HEK293 (cell line): ENCODE measurements around the gene OTP.
"Not testable (repeated sequence)": the region's sequence is repeated elsewhere in the genome, so short reads cannot be mapped to it uniquely, and the experiment has no call there.

ENCODE experiments used
- CTCF ChIA-PET: fragments of 350-600 bp; formaldehyde crosslinking; extraction: SDS; loops from one replicate; lab custom pipeline; 2021; ENCODE audit warnings: antibody characterized with exemption; lab: Yijun Ruan, JAX
- POLR2A ChIA-PET: fragments of 300-600 bp; formaldehyde crosslinking; extraction: SDS; loops from one replicate; lab custom pipeline; 2020; ENCODE audit warnings: antibody characterized with exemption, inconsistent platforms; lab: Yijun Ruan, JAX
- H3K27ac ChIP-seq: fragments of 200-500 bp; sonication (Bioruptor generic); 2 replicates; pipeline ENCODE4 v1.5.1; 2014; ENCODE audit warnings: low read depth, low read length, control low read depth, inconsistent platforms; ENCODE audit errors: extremely low read depth
- H3K36me3 ChIP-seq, 2 experiments: fragments of 200-500 bp in 1 of 2; sonication (Bioruptor generic) in 1 of 2; 1 replicate in 1 of 2; 2 replicates in 1 of 2; pipeline ENCODE4 v1.5.1; 2014 to 2017; ENCODE audit warnings: inconsistent platforms in 2 of 2, low read length in 2 of 2; ENCODE audit not compliant: control insufficient read depth in 2 of 2, insufficient read depth in 1 of 2
- H3K4me1 ChIP-seq: fragments of 200-500 bp; sonication (Bioruptor generic); 2 replicates; pipeline ENCODE4 v1.5.1; 2014; ENCODE audit warnings: mild to moderate bottlenecking, low read length, inconsistent platforms; ENCODE audit not compliant: control insufficient read depth, insufficient read depth
- H3K4me3 ChIP-seq: 2 replicates; pipeline ENCODE4 v1.5.1; 2011; ENCODE audit warnings: low read depth, mild to moderate bottlenecking, control low read depth, low read length, moderate library complexity
- H3K9me3 ChIP-seq: fragments of 200-500 bp; sonication (Bioruptor generic); 2 replicates; pipeline ENCODE4 v1.5.1; 2014; ENCODE audit warnings: low read depth, low read length, inconsistent platforms; ENCODE audit not compliant: control insufficient read depth, insufficient read depth
- GLIS1 ChIP-seq: fragments of 450-650 bp; formaldehyde crosslinking; IDR thresholded peaks from 2 replicates; pipeline ENCODE4 v1.5.1; 2016; ENCODE audit warnings: missing biosample characterization, missing genetic modification characterization
- HOXA7 ChIP-seq: sonication (generic); formaldehyde crosslinking; IDR thresholded peaks from 2 replicates; pipeline ENCODE4 v1.8.1; 2022; ENCODE audit warnings: missing genetic modification reagents, borderline replicate concordance
- WT1 ChIP-seq: fragments of 450-650 bp; formaldehyde crosslinking; IDR thresholded peaks from 2 replicates; pipeline ENCODE4 v1.5.1; 2016; ENCODE audit warnings: missing biosample characterization, missing genetic modification characterization
- ZBTB11 ChIP-seq: fragments of 450-650 bp; formaldehyde crosslinking; conservative IDR thresholded peaks from 2 replicates; pipeline ENCODE4 v1.5.1; 2016; ENCODE audit warnings: low read depth, missing biosample characterization, missing genetic modification characterization
- ZEB2 ChIP-seq: fragments of 450-650 bp; formaldehyde crosslinking; IDR thresholded peaks from 2 replicates; pipeline ENCODE4 v1.5.1; 2016; ENCODE audit warnings: missing biosample characterization, missing genetic modification characterization
- ZNF169 ChIP-seq: fragments of 450-650 bp; formaldehyde crosslinking; IDR thresholded peaks from 2 replicates; pipeline ENCODE4 v1.5.1; 2016; ENCODE audit warnings: missing biosample characterization, missing genetic modification characterization
- ZNF518A ChIP-seq: fragments of 450-650 bp; formaldehyde crosslinking; conservative IDR thresholded peaks from 2 replicates; pipeline ENCODE4 v1.5.1; 2016; ENCODE audit warnings: low read depth, missing biosample characterization, missing genetic modification characterization
- ZNF677 ChIP-seq: fragments of 450-650 bp; IDR thresholded peaks from 2 replicates; pipeline ENCODE4 v1.5.0; 2018; ENCODE audit warnings: missing biosample characterization, mild to moderate bottlenecking, missing genetic modification characterization, moderate library complexity
- TF ChIP-seq, protein P1 (sequence below): fragments of 450-650 bp; formaldehyde crosslinking; IDR thresholded peaks from 2 replicates; pipeline ENCODE4 v1.5.1; 2016; ENCODE audit warnings: missing biosample characterization, missing genetic modification characterization

Gene OTP

DNA sequence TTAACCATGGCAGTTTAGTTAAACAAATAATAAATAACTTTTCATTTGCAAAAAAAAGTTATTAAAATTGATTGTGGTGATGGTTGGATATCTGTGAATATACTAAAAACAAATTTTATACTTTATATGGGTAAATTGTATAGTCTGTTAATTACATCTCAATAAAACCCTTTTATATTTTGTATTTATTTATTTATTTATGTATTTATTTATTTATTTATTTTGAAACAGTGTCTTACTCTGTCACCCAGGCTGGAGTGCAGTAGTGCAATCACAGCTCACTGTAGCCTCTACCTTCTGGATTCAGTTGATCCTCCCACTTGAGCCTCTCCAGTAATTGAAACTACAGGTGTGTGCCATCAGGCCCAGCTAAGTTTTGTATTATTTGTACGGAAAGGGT is 52.4 kb downstream of the OTP start (continued):
- TF ChIP-seq ZBTB11 (tag by site-specific recombination), result peak; percentile 55
- TF ChIP-seq ZNF169 (tag by site-specific recombination), result no peak
- TF ChIP-seq ZEB2 (tag by site-specific recombination), result no peak
- TF ChIP-seq WT1 (tag by site-specific recombination), result no peak
- TF ChIP-seq ZNF677 (tag by site-specific recombination), result no peak
- TF ChIP-seq ZNF518A, result peak; percentile 72
- TF ChIP-seq HOXA7 (CRISPR knock-in tag), result no peak
- TF ChIP-seq, protein P1, sequence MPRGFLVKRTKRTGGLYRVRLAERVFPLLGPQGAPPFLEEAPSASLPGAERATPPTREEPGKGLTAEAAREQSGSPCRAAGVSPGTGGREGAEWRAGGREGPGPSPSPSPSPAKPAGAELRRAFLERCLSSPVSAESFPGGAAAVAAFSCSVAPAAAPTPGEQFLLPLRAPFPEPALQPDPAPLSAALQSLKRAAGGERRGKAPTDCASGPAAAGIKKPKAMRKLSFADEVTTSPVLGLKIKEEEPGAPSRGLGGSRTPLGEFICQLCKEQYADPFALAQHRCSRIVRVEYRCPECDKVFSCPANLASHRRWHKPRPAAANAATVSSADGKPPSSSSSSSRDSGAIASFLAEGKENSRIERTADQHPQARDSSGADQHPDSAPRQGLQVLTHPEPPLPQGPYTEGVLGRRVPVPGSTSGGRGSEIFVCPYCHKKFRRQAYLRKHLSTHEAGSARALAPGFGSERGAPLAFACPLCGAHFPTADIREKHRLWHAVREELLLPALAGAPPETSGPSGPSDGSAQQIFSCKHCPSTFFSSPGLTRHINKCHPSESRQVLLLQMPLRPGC (tag by site-specific recombination), result no peak
- TF ChIP-seq GLIS1 (tag by site-specific recombination), result no peak

GRCh38 chr5:77582143-77582542 is 56.4 kb downstream of the OTP start:
- H3K27ac ChIP-seq, H3K4me3 ChIP-seq, H3K9me3 ChIP-seq, H3K4me1 ChIP-seq, POLR2A ChIA-PET, H3K36me3 ChIP-seq: not testable (repeated sequence)
- CTCF ChIA-PET, result interaction anchor here (0.7 kb wide), 1 partner anchor 428 kb away, joined by 3 read pairs; no protein-coding TSS in a partner anchor
